GM21423 (cell line): Measurements from ENCODE around the gene TOM1L2.

ENCODE experiments used
- ATAC-seq: cut with Tn5 transposase; IDR thresholded peaks from one replicate; pipeline ENCODE4 v1.9.1; 2021; ENCODE audit warnings: mild to moderate bottlenecking, moderate library complexity; ENCODE audit not compliant: unreplicated experiment

The TOM1L2 gene

GRCh38 chr17:17851103-17852002, 120.8 kb downstream of the TOM1L2 start:
- no peak for ATAC-seq

GRCh38 chr17:17849845-17850373, 122.3 kb downstream of the TOM1L2 start:
- peak; percentile 40 for ATAC-seq

- ATAC-seq, result no peak
These were observed 122.9 kb downstream of the TOM1L2 start for GRCh38 chr17:17849147-17849820.

- no peak for ATAC-seq
These were observed 123.7 kb downstream of the TOM1L2 start for GRCh38 chr17:17848311-17849082.

GRCh38 chr17:17847726-17848125, 124.5 kb downstream of the TOM1L2 start:
- ATAC-seq, result no peak

- no peak for ATAC-seq
These were observed 125.0 kb downstream of the TOM1L2 start for GRCh38 chr17:17847118-17847689.

GRCh38 chr17:17846645-17847044, 125.6 kb downstream of the TOM1L2 start:
- ATAC-seq, result no peak

GRCh38 chr17:17846003-17846402, 126.2 kb downstream of the TOM1L2 start:
- no peak for ATAC-seq

GRCh38 chr17:17845046-17845775, 127.0 kb downstream of the TOM1L2 start:
- no peak for ATAC-seq

- no peak for ATAC-seq
These were observed 127.7 kb downstream of the TOM1L2 start for GRCh38 chr17:17844500-17844899.

- ATAC-seq, result no peak
These were observed 128.1 kb downstream of the TOM1L2 start for GRCh38 chr17:17844079-17844478.

- no peak for ATAC-seq
These were observed 129.1 kb downstream of the TOM1L2 start for GRCh38 chr17:17843096-17843495.

GRCh38 chr17:17842111-17842876, 129.9 kb downstream of the TOM1L2 start:
- ATAC-seq, result no peak

- ATAC-seq, result no peak
These were observed 130.6 kb downstream of the TOM1L2 start for GRCh38 chr17:17841601-17842025.

GRCh38 chr17:17840751-17841591, 131.2 kb downstream of the TOM1L2 start:
- no peak for ATAC-seq

- ATAC-seq, result peak; percentile 51
These were observed 132.2 kb downstream of the TOM1L2 start for GRCh38 chr17:17839791-17840707.
